Measurements from ENCODE around the gene ALDOC. TPM values are rescaled to one million over a fixed set of nuclear protein-coding genes. Genes with fewer than 3 reads are reported as not detected.

Gene ALDOC
- total and polyA plus RNA-seq, 2 of the 13 experiments (the other 11 are each of a cell fraction or from before 2014, with no cell fraction given): 15.4 to 60.9 TPM

- 35% methylated on average over 9 of the region's 16 CpGs for WGBS (ENCODE audit: low lambda C conversion rate)
- intact Hi-C loops (cut with micrococcal nuclease; ENCODE audit: unreplicated experiment) (no loop called here), in situ Hi-C loops (cut with HindIII; ENCODE audit: extremely low pct_ligation_motif_present, low pct_unique_long_range_greater_than_20kb) (loop anchor here (5.0 kb wide), 1 partner anchor 36 kb away; no protein-coding TSS in a partner anchor)
- Histone ChIP-seq H3K27ac (ENCODE audit: extremely low read length, insufficient read depth, low read length) (no peak overlapping the region), H2AFZ (ENCODE audit: low read length) (no peak overlapping the region), H3K4me2 (ENCODE audit: low read depth, low read length) (no peak overlapping the region), H4K20me1 (ENCODE audit: insufficient read depth, low read length) (no peaks in the 10 kb centered on the region), H3K79me2 (ENCODE audit: insufficient read depth, low read length) (no peaks in the 10 kb centered on the region), H3K27me3 (ENCODE audit: control insufficient read depth in 1 of 2, insufficient read depth in 2 of 2, low read length in 2 of 2) (peaks cover 10 to 43% of the 10 kb centered on the region in 2 experiments; a peak in 4 of 5 replicates), H3K36me3 (replicated peaks in 1 of 2; ENCODE audit: control insufficient read depth in 1 of 2, insufficient read depth in 2 of 2, low read length in 2 of 2) (no peaks in the 10 kb centered on the region), H3K4me3 (replicated peaks in 1 of 3; ENCODE audit: insufficient read depth in 1 of 3, low read depth in 2 of 3, low read length in 3 of 3) (no peak overlapping the region), H3K4me1 (ENCODE audit: insufficient read depth, low read length) (peaks cover 6% of the 10 kb centered on the region), H3K9ac (ENCODE audit: insufficient read depth, low read depth, low read length) (no peak overlapping the region), H3K9me3 (ENCODE audit: low read length) (no peaks in the 10 kb centered on the region)
- TF ChIP-seq SATB2 (CRISPR knock-in tag; IDR thresholded peaks at IDR 0.05): no peak
- TF ChIP-seq ZNF263 (CRISPR knock-in tag; IDR thresholded peaks at IDR 0.05): no peak
- TF ChIP-seq FOXO1 (CRISPR knock-in tag; IDR thresholded peaks at IDR 0.05): no peak
- TF ChIP-seq POLR2AphosphoS2 (IDR thresholded peaks at IDR 0.05; ENCODE audit: low read depth, low read length): no peak
- no TSS peak for BruUV-seq (replicated peaks)
- CTCF ChIA-PET (ENCODE audit: low intra/inter-chr PET ratio, low total read pairs): no interaction called here
- ATAC-seq (no peak), FAIRE-seq (no peak), DNase-seq (ENCODE audit: low spot score) (no peak)
- POLR2A ChIA-PET: no interaction called here
These were observed 43.4 kb downstream of the ALDOC start for GRCh38 chr17:28533091-28533807.

GRCh38 chr17:28532050-28532960, 44.4 kb downstream of the ALDOC start:
- FAIRE-seq (no peak), DNase-seq (ENCODE audit: low spot score) (no peak), ATAC-seq (no peak)
- no TSS peak for BruUV-seq (replicated peaks)
- no peak overlapping the region for H3K4me2 ChIP-seq (ENCODE audit: low read depth, low read length)
- peaks cover 8% of the 10 kb centered on the region for H3K4me1 ChIP-seq (ENCODE audit: insufficient read depth, low read length)
- H3K9me3 ChIP-seq (ENCODE audit: low read length): no peaks in the 10 kb centered on the region
- H3K27ac ChIP-seq (ENCODE audit: extremely low read length, insufficient read depth, low read length): no peak overlapping the region
- in situ Hi-C loops (cut with HindIII; ENCODE audit: extremely low pct_ligation_motif_present, low pct_unique_long_range_greater_than_20kb): loop anchor here (5.0 kb wide), 1 partner anchor 35 kb away; no protein-coding TSS in a partner anchor
- 28% methylated on average over 6 of the region's 7 CpGs for WGBS (ENCODE audit: low lambda C conversion rate)
- peaks cover 9 to 40% of the 10 kb centered on the region in 2 experiments; a peak in 4 of 5 replicates for H3K27me3 ChIP-seq (ENCODE audit: control insufficient read depth in 1 of 2, insufficient read depth in 2 of 2, low read length in 2 of 2)
- H3K9ac ChIP-seq (ENCODE audit: insufficient read depth, low read depth, low read length): no peak overlapping the region
- no peak overlapping the region for H2AFZ ChIP-seq (ENCODE audit: low read length)
- ChIA-PET POLR2A (no interaction called here), CTCF (ENCODE audit: low intra/inter-chr PET ratio, low total read pairs) (no interaction called here)
- no peaks in the 10 kb centered on the region for H3K36me3 ChIP-seq (replicated peaks in 1 of 2; ENCODE audit: control insufficient read depth in 1 of 2, insufficient read depth in 2 of 2, low read length in 2 of 2)
- no peaks in the 10 kb centered on the region for H3K79me2 ChIP-seq (ENCODE audit: insufficient read depth, low read length)
- TF ChIP-seq ZBTB20 (CRISPR knock-in tag; IDR thresholded peaks at IDR 0.05; ENCODE audit: borderline replicate concordance, low read depth): no peak
- TF ChIP-seq ZBTB7A (CRISPR knock-in tag; IDR thresholded peaks at IDR 0.05): no peak
- no peak for TF ChIP-seq REPIN1 (CRISPR knock-in tag; IDR thresholded peaks at IDR 0.05; ENCODE audit: borderline replicate concordance, low read depth)
- TF ChIP-seq SRF (IDR thresholded peaks at IDR 0.05; ENCODE audit: low read depth, low read length): no peak
- TF ChIP-seq ATF2 (CRISPR knock-in tag; IDR thresholded peaks at IDR 0.05): no peak
- TF ChIP-seq ZNF766 (CRISPR knock-in tag; IDR thresholded peaks at IDR 0.05; ENCODE audit: borderline replicate concordance): no peak
- no peak for TF ChIP-seq FOXA1 (IDR thresholded peaks at IDR 0.05)
- TF ChIP-seq FOXA1 (CRISPR knock-in tag; IDR thresholded peaks at IDR 0.05): no peak
- TF ChIP-seq ATRX (CRISPR knock-in tag; IDR thresholded peaks at IDR 0.05; ENCODE audit: borderline replicate concordance): no peak
- TF ChIP-seq ZNF629 (CRISPR knock-in tag; conservative IDR thresholded peaks at IDR 0.05): peak; percentile 65
- intact Hi-C loops (cut with micrococcal nuclease; ENCODE audit: unreplicated experiment): no loop called here
- H3K4me3 ChIP-seq (replicated peaks in 1 of 3; ENCODE audit: insufficient read depth in 1 of 3, low read depth in 2 of 3, low read length in 3 of 3): no peak overlapping the region
- H4K20me1 ChIP-seq (ENCODE audit: insufficient read depth, low read length): no peaks in the 10 kb centered on the region
